ENCODE data around the gene RPL7L1. TPM values are rescaled to one million over a fixed set of nuclear protein-coding genes. Genes with fewer than 3 reads are reported as not detected.
"Not testable (repeated sequence)": the region's sequence is repeated elsewhere in the genome, so short reads cannot be mapped to it uniquely, and the experiment has no call there.

RPL7L1 gene
- total RNA-seq, 1 donor from 2014 or later, result 71.5 TPM

GRCh38 chr6:42889815-42890214, 10.4 kb downstream of the RPL7L1 start:
- peak overlapping the region; percentile 91 to 97 (median 96) for H3K4me3 ChIP-seq (ENCODE audit: low read length in 3 of 3)
- H3K27ac ChIP-seq (ENCODE audit: low read depth, low read length), result peak overlapping the region; percentile 85
- H3K36me3 ChIP-seq (ENCODE audit: control insufficient read depth in 3 of 3, insufficient read depth in 3 of 3, low read length in 3 of 3), result peaks cover 6 to 18% (median 14%) of the 10 kb centered on the region in 3 donors
- peaks cover 12 to 17% (median 14%) of the 10 kb centered on the region in 3 donors for H3K4me1 ChIP-seq (ENCODE audit: control insufficient read depth in 3 of 3, insufficient read depth in 3 of 3, low read length in 3 of 3)
- H3K9me3 ChIP-seq (ENCODE audit: control insufficient read depth in 3 of 3, low read length in 3 of 3), result no peaks in the 10 kb centered on the region
- peak overlapping the region; percentile 90 to 98 (median 94) for H3K9ac ChIP-seq (ENCODE audit: low read depth in 1 of 3, low read length in 3 of 3)
- no peaks in the 10 kb centered on the region for H3K27me3 ChIP-seq (ENCODE audit: control insufficient read depth in 3 of 3, insufficient read depth in 3 of 3, low read length in 3 of 3)

- Histone ChIP-seq H3K27me3 (ENCODE audit: control insufficient read depth in 3 of 3, insufficient read depth in 3 of 3, low read length in 3 of 3) (no peaks in the 10 kb centered on the region), H3K4me3 (ENCODE audit: low read length in 3 of 3) (peak overlapping the region; percentile 91 to 97 (median 96)), H3K4me1 (ENCODE audit: control insufficient read depth in 3 of 3, insufficient read depth in 3 of 3, low read length in 3 of 3) (peaks cover 12 to 17% (median 14%) of the 10 kb centered on the region in 3 donors), H3K36me3 (ENCODE audit: control insufficient read depth in 3 of 3, insufficient read depth in 3 of 3, low read length in 3 of 3) (peaks cover 3 to 12% (median 7%) of the 10 kb centered on the region in 3 donors), H3K27ac (ENCODE audit: low read depth, low read length) (peak overlapping the region; percentile 85), H3K9me3 (ENCODE audit: control insufficient read depth in 3 of 3, low read length in 3 of 3) (no peaks in the 10 kb centered on the region), H3K9ac (ENCODE audit: low read depth in 1 of 3, low read length in 3 of 3) (peak overlapping the region; percentile 90 to 98 (median 94))
Measured at GRCh38 chr6:42890311-42891198, 11.1 kb downstream of the RPL7L1 start.

- Histone ChIP-seq H3K9me3 (ENCODE audit: control insufficient read depth in 3 of 3, low read length in 3 of 3) (no peaks in the 10 kb centered on the region), H3K36me3 (ENCODE audit: control insufficient read depth in 3 of 3, insufficient read depth in 3 of 3, low read length in 3 of 3) (peaks cover 0 to 6% (median 0%) of the 10 kb centered on the region in 3 donors), H3K4me3 (ENCODE audit: low read length in 3 of 3) (peak overlapping the region; percentile 91 to 97 (median 96)), H3K9ac (ENCODE audit: low read depth in 1 of 3, low read length in 3 of 3) (peak overlapping the region; percentile 90 to 98 (median 94)), H3K27ac (ENCODE audit: low read depth, low read length) (peak overlapping the region; percentile 85), H3K27me3 (ENCODE audit: control insufficient read depth in 3 of 3, insufficient read depth in 3 of 3, low read length in 3 of 3) (no peaks in the 10 kb centered on the region), H3K4me1 (ENCODE audit: control insufficient read depth in 3 of 3, insufficient read depth in 3 of 3, low read length in 3 of 3) (peaks cover 15 to 18% (median 17%) of the 10 kb centered on the region in 3 donors)
Measured at GRCh38 chr6:42891199-42891722, 11.8 kb downstream of the RPL7L1 start.

GRCh38 chr6:42894041-42894828, 14.8 kb downstream of the RPL7L1 start:
- not testable (repeated sequence) for H3K9me3 ChIP-seq (ENCODE audit: control insufficient read depth in 3 of 3, low read length in 3 of 3)

GRCh38 chr6:42896178-42896719, 16.8 kb downstream of the RPL7L1 start:
- Histone ChIP-seq H3K4me1 (ENCODE audit: control insufficient read depth in 3 of 3, insufficient read depth in 3 of 3, low read length in 3 of 3) (peaks cover 4 to 17% (median 11%) of the 10 kb centered on the region in 3 donors), H3K9ac (ENCODE audit: low read depth in 1 of 3, low read length in 3 of 3) (peak overlapping the region in 1 of 3 donors; percentile 26), H3K36me3 (ENCODE audit: control insufficient read depth in 3 of 3, insufficient read depth in 3 of 3, low read length in 3 of 3) (no peaks in the 10 kb centered on the region), H3K27me3 (ENCODE audit: control insufficient read depth in 3 of 3, insufficient read depth in 3 of 3, low read length in 3 of 3) (no peaks in the 10 kb centered on the region), H3K4me3 (ENCODE audit: low read length in 3 of 3) (no peak overlapping the region), H3K9me3 (ENCODE audit: control insufficient read depth in 3 of 3, low read length in 3 of 3) (no peaks in the 10 kb centered on the region), H3K27ac (ENCODE audit: low read depth, low read length) (no peak overlapping the region)

More at GRCh38 chr6:42894041-42894828, 14.8 kb downstream of the RPL7L1 start:
- H3K9ac ChIP-seq (ENCODE audit: low read depth in 1 of 3, low read length in 3 of 3); H3K36me3 ChIP-seq (ENCODE audit: control insufficient read depth in 3 of 3, insufficient read depth in 3 of 3, low read length in 3 of 3); H3K27me3 ChIP-seq (ENCODE audit: control insufficient read depth in 3 of 3, insufficient read depth in 3 of 3, low read length in 3 of 3); H3K4me3 ChIP-seq (ENCODE audit: low read length in 3 of 3); H3K27ac ChIP-seq (ENCODE audit: low read depth, low read length): not testable (repeated sequence)
- H3K4me1 ChIP-seq (ENCODE audit: control insufficient read depth in 3 of 3, insufficient read depth in 3 of 3, low read length in 3 of 3), result peaks cover 15 to 29% (median 21%) of the 10 kb centered on the region in 3 donors

GRCh38 chr6:42898891-42899361, 19.5 kb downstream of the RPL7L1 start:
- peak overlapping the region in 1 of 3 donors; percentile 24 for H3K4me3 ChIP-seq (ENCODE audit: low read length in 3 of 3)
- peak overlapping the region in 1 of 3 donors; percentile 16 for H3K9ac ChIP-seq (ENCODE audit: low read depth in 1 of 3, low read length in 3 of 3)
- H3K36me3 ChIP-seq (ENCODE audit: control insufficient read depth in 3 of 3, insufficient read depth in 3 of 3, low read length in 3 of 3), result no peaks in the 10 kb centered on the region
- H3K27me3 ChIP-seq (ENCODE audit: control insufficient read depth in 3 of 3, insufficient read depth in 3 of 3, low read length in 3 of 3), result no peaks in the 10 kb centered on the region
- no peak overlapping the region for H3K27ac ChIP-seq (ENCODE audit: low read depth, low read length)
- peaks cover 10 to 19% (median 15%) of the 10 kb centered on the region in 3 donors for H3K4me1 ChIP-seq (ENCODE audit: control insufficient read depth in 3 of 3, insufficient read depth in 3 of 3, low read length in 3 of 3)
- no peaks in the 10 kb centered on the region for H3K9me3 ChIP-seq (ENCODE audit: control insufficient read depth in 3 of 3, low read length in 3 of 3)

GRCh38 chr6:42899871-42900270, 20.5 kb downstream of the RPL7L1 start:
- H3K36me3 ChIP-seq (ENCODE audit: control insufficient read depth in 3 of 3, insufficient read depth in 3 of 3, low read length in 3 of 3), result no peaks in the 10 kb centered on the region
- no peaks in the 10 kb centered on the region for H3K27me3 ChIP-seq (ENCODE audit: control insufficient read depth in 3 of 3, insufficient read depth in 3 of 3, low read length in 3 of 3)
- no peak overlapping the region for H3K9ac ChIP-seq (ENCODE audit: low read depth in 1 of 3, low read length in 3 of 3)

GRCh38 chr6:42901538-42901957, 22.1 kb downstream of the RPL7L1 start:
- H3K9ac ChIP-seq (ENCODE audit: low read depth in 1 of 3, low read length in 3 of 3), result peak overlapping the region; percentile 23 to 50 (median 40)
- H3K27ac ChIP-seq (ENCODE audit: low read depth, low read length), result no peak overlapping the region
- H3K27me3 ChIP-seq (ENCODE audit: control insufficient read depth in 3 of 3, insufficient read depth in 3 of 3, low read length in 3 of 3), result no peaks in the 10 kb centered on the region
- H3K4me1 ChIP-seq (ENCODE audit: control insufficient read depth in 3 of 3, insufficient read depth in 3 of 3, low read length in 3 of 3), result peaks cover 7 to 15% (median 13%) of the 10 kb centered on the region in 3 donors
- peak overlapping the region in 2 of 3 donors; percentile 39 to 46 for H3K4me3 ChIP-seq (ENCODE audit: low read length in 3 of 3)
- no peaks in the 10 kb centered on the region for H3K36me3 ChIP-seq (ENCODE audit: control insufficient read depth in 3 of 3, insufficient read depth in 3 of 3, low read length in 3 of 3)
- H3K9me3 ChIP-seq (ENCODE audit: control insufficient read depth in 3 of 3, low read length in 3 of 3), result no peaks in the 10 kb centered on the region

More at GRCh38 chr6:42899871-42900270, 20.5 kb downstream of the RPL7L1 start:
- Histone ChIP-seq H3K4me1 (ENCODE audit: control insufficient read depth in 3 of 3, insufficient read depth in 3 of 3, low read length in 3 of 3) (peaks cover 10 to 19% (median 15%) of the 10 kb centered on the region in 3 donors), H3K27ac (ENCODE audit: low read depth, low read length) (no peak overlapping the region), H3K4me3 (ENCODE audit: low read length in 3 of 3) (no peak overlapping the region), H3K9me3 (ENCODE audit: control insufficient read depth in 3 of 3, low read length in 3 of 3) (no peaks in the 10 kb centered on the region)
